ENCODE data around the gene KRT9. TPM values are rescaled to one million over a fixed set of nuclear protein-coding genes. Genes with fewer than 3 reads are reported as not detected.

KRT9 gene
- total and polyA plus RNA-seq, 2 of the 13 experiments (the other 11 are each of a cell fraction or from before 2014, with no cell fraction given): not detected

DNA sequence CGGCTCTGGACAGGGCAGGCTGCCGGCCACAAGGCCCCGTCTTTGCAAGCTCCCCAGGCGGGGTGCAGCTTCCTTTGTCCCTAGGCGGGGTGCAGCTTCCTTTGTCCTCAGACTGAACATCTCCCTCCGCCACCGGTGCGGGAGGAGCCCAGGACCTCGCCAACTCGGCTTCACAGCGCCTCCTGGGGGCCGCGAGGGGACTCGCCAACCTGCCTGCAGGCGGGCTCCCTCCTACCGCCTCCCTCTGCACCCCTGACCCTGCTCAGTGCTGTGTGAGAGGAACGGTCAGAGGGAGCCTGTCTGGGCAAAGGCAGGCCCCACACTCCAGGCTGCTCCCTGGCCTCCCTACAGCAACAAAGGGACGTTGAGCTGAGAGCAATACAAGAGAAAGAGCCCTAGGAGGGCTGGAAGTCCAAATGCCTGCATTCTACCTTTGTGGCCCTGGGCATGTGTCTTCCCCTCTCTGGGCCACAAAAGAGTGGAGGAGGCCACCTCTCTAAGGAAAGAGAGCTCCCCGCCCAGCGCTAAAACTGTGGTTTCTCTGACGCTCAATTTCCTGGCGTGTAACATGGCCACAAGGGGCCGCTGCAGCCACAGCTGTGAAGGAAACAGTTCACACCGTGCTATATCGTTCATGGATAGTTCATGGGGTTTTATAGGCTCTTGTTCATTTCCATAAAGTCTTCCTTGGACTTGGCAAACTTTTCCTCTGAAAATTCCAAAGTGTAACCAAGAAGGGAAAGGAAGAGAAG lies 22.8 kb downstream of the KRT9 start (continued):
- TF ChIP-seq, protein P1, sequence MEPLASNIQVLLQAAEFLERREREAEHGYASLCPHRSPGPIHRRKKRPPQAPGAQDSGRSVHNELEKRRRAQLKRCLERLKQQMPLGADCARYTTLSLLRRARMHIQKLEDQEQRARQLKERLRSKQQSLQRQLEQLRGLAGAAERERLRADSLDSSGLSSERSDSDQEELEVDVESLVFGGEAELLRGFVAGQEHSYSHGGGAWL (CRISPR knock-in tag; IDR thresholded peaks at IDR 0.05): peak; percentile 67
- peak; percentile 36 for TF ChIP-seq HNRNPLL (IDR thresholded peaks at IDR 0.05; ENCODE audit: low read depth, low read length, poor library complexity, severe bottlenecking)
- no peak for TF ChIP-seq NFKBIZ (CRISPR knock-in tag; IDR thresholded peaks at IDR 0.05)
- TF ChIP-seq IKZF4 (CRISPR knock-in tag; IDR thresholded peaks at IDR 0.05; ENCODE audit: borderline replicate concordance, low read depth, not compliant biosample characterization): peak; percentile 4
- TF ChIP-seq, protein P2, sequence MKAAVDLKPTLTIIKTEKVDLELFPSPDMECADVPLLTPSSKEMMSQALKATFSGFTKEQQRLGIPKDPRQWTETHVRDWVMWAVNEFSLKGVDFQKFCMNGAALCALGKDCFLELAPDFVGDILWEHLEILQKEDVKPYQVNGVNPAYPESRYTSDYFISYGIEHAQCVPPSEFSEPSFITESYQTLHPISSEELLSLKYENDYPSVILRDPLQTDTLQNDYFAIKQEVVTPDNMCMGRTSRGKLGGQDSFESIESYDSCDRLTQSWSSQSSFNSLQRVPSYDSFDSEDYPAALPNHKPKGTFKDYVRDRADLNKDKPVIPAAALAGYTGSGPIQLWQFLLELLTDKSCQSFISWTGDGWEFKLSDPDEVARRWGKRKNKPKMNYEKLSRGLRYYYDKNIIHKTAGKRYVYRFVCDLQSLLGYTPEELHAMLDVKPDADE (CRISPR knock-in tag; IDR thresholded peaks at IDR 0.05): no peak
- no peak for TF ChIP-seq SP2 (CRISPR knock-in tag; IDR thresholded peaks at IDR 0.05)
- TF ChIP-seq FOXK1 (CRISPR knock-in tag; IDR thresholded peaks at IDR 0.05; ENCODE audit: borderline replicate concordance, low read depth): no peak
- no peak for TF ChIP-seq RAD51 (IDR thresholded peaks at IDR 0.05; ENCODE audit: borderline replicate concordance)
- TF ChIP-seq, protein P3, sequence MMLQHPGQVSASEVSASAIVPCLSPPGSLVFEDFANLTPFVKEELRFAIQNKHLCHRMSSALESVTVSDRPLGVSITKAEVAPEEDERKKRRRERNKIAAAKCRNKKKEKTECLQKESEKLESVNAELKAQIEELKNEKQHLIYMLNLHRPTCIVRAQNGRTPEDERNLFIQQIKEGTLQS (CRISPR knock-in tag; IDR thresholded peaks at IDR 0.05): no peak; the same call in 1 of the 2 replicates
- peak; percentile 49; the same call in 1 of the 2 replicates for TF ChIP-seq SALL2 (CRISPR knock-in tag; IDR thresholded peaks at IDR 0.05)
- no peak for TF ChIP-seq HMGA1 (CRISPR knock-in tag; conservative IDR thresholded peaks at IDR 0.05)
- peak; percentile 62 for TF ChIP-seq GABPB1 (CRISPR knock-in tag; IDR thresholded peaks at IDR 0.05)
- peak; percentile 94 for TF ChIP-seq XRCC5 (optimal IDR thresholded peaks at IDR 0.05; ENCODE audit: low read length)
- TF ChIP-seq ZNF143 (CRISPR knock-in tag; IDR thresholded peaks at IDR 0.05): no peak
- TF ChIP-seq TARDBP (CRISPR knock-in tag; IDR thresholded peaks at IDR 0.05): peak; percentile 79
- no peak for TF ChIP-seq ZNF496 (CRISPR knock-in tag; IDR thresholded peaks at IDR 0.05; ENCODE audit: insufficient replicate concordance)
- peak; percentile 38; the same call in 1 of the 2 replicates for TF ChIP-seq TFDP1 (CRISPR knock-in tag; IDR thresholded peaks at IDR 0.05; ENCODE audit: borderline replicate concordance)
- TF ChIP-seq DMAP1 (CRISPR knock-in tag; IDR thresholded peaks at IDR 0.05): 0 out of 2 replicates have a peak, but pooled peaks have one; percentile 21
- TF ChIP-seq ZNF749 (CRISPR knock-in tag; IDR thresholded peaks at IDR 0.05; ENCODE audit: borderline replicate concordance): no peak
- no peak for TF ChIP-seq ZNF557 (CRISPR knock-in tag; IDR thresholded peaks at IDR 0.05)
- TF ChIP-seq ZSCAN29 (CRISPR knock-in tag; conservative IDR thresholded peaks at IDR 0.05): peak; percentile 84
- TF ChIP-seq ZKSCAN1 (IDR thresholded peaks at IDR 0.05; ENCODE audit: low read length): 0 out of 2 replicates have a peak, but pooled peaks have one; percentile 18
- TF ChIP-seq ZNF558 (CRISPR knock-in tag; IDR thresholded peaks at IDR 0.05; ENCODE audit: borderline replicate concordance): no peak
- TF ChIP-seq, protein P4, sequence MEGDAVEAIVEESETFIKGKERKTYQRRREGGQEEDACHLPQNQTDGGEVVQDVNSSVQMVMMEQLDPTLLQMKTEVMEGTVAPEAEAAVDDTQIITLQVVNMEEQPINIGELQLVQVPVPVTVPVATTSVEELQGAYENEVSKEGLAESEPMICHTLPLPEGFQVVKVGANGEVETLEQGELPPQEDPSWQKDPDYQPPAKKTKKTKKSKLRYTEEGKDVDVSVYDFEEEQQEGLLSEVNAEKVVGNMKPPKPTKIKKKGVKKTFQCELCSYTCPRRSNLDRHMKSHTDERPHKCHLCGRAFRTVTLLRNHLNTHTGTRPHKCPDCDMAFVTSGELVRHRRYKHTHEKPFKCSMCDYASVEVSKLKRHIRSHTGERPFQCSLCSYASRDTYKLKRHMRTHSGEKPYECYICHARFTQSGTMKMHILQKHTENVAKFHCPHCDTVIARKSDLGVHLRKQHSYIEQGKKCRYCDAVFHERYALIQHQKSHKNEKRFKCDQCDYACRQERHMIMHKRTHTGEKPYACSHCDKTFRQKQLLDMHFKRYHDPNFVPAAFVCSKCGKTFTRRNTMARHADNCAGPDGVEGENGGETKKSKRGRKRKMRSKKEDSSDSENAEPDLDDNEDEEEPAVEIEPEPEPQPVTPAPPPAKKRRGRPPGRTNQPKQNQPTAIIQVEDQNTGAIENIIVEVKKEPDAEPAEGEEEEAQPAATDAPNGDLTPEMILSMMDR (CRISPR knock-in tag; IDR thresholded peaks at IDR 0.05): peak; percentile 89
- TF ChIP-seq ZNF331 (CRISPR knock-in tag; IDR thresholded peaks at IDR 0.05): no peak
- 0 out of 2 replicates have a peak, but pooled peaks have one; percentile 5 for TF ChIP-seq BCL6 (CRISPR knock-in tag; IDR thresholded peaks at IDR 0.05)

All from HepG2 (cell line).